Loucy (cell line): ENCODE measurements around the gene DRGX.

Experiments
- EZH2phosphoT487 ChIP-seq: fragments of 200-600 bp; IDR thresholded peaks from 2 replicates; pipeline ENCODE4 v1.6.1; 2018; ENCODE audit warnings: antibody characterized with exemption, mild to moderate bottlenecking, moderate library complexity, borderline replicate concordance
- TF ChIP-seq, protein P1 (sequence below): fragments of 200-600 bp; sonication (generic); conservative IDR thresholded peaks from 2 replicates; pipeline ENCODE4 v1.5.1; 2014; ENCODE audit warnings: mild to moderate bottlenecking, antibody characterized with exemption, low read length

DNA sequence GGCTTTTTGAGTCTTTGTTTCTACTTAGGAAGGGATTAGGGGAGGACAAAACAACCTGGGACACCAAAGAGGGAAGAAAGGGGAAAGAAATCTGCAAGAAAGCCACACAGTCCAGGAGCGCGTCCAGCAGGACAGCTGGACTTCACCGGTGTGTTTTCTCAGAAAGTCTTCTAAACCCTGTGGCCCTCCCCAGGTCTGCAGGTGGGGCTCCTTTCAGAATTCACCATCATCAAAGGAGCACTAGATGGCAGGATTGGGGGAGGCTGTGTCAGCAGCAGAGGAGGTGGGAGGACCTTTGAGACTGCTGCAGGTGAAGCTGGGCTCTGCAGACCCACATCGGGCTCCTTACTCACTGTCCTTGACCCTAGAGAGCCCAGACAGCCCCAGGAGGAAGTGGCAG is 13.9 kb upstream of the DRGX start:
- TF ChIP-seq, protein P1, sequence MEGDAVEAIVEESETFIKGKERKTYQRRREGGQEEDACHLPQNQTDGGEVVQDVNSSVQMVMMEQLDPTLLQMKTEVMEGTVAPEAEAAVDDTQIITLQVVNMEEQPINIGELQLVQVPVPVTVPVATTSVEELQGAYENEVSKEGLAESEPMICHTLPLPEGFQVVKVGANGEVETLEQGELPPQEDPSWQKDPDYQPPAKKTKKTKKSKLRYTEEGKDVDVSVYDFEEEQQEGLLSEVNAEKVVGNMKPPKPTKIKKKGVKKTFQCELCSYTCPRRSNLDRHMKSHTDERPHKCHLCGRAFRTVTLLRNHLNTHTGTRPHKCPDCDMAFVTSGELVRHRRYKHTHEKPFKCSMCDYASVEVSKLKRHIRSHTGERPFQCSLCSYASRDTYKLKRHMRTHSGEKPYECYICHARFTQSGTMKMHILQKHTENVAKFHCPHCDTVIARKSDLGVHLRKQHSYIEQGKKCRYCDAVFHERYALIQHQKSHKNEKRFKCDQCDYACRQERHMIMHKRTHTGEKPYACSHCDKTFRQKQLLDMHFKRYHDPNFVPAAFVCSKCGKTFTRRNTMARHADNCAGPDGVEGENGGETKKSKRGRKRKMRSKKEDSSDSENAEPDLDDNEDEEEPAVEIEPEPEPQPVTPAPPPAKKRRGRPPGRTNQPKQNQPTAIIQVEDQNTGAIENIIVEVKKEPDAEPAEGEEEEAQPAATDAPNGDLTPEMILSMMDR: no peak
- no peak for TF ChIP-seq EZH2phosphoT487
